Muscle of back (tissue), 11 donors: ENCODE results near the gene KCNK4. TPM values are rescaled to one million over a fixed set of nuclear protein-coding genes. Genes with fewer than 3 reads are reported as not detected.

Source experiments
- DNase-seq, 3 donors: peaks; one replicate each; pipeline versions ENCODE4 v3.0.0 to v3.0.0-alpha.2; 2013
- polyA plus RNA-seq, 10 donors: library from polyadenylated mRNA; unstranded; fragments of 120-200 nt; gene quantifications; one replicate each; pipeline ENCODE4 v1.2.1, GENCODE V29; 2013; ENCODE audit not compliant: insufficient read length in 10 of 10

The KCNK4 gene
- polyA plus RNA-seq, 10 donors = not detected

DNA sequence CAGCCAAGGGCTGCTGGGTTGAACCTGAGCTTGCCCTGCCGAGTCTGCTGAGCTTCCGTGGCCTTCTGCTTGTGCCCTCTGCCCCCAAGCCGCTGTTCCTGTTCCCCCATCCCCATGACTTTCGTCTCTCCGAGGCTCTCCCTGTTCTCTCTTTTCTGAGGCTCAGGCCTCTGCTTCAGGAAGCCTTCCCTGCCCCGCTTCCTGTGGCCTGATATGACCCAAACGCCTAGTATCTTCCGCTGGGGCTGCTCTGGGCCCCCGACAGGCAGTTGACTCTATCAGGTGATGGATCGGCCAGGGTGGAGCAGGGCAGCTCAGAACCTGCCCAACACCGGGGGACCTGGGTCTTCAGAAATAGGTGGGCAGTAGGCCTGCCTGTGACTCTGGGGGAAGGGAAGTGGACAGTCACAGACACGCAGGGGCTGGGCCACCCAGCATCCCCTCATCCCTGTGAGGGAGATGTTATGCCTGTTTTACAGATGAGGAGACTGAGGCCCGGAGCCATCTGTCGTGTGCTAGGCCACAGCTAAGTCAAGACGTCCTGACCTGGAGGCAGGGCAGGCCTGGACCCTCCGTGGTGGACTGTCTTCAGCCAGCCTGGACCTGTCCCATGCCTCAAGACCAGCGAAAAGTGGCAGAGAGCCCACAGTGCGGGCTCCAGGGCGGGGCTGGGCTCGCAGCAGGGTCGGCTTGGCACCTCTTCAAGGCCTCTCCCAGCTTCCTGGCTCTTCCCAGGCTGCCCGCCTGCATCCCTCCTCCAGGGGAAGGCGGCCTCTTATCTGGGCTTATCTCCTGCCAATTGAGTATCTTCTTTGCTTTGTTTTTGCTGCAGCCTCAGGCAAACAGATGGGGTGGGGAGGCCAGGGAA is 22.8 kb upstream of the KCNK4 start:
- peak in 1 of 3 donors; percentile 69 for DNase-seq

- peak in 1 of 3 donors; percentile 72 for DNase-seq
These were observed 22.1 kb upstream of the KCNK4 start for GRCh38 chr11:64268893-64269539.

DNA sequence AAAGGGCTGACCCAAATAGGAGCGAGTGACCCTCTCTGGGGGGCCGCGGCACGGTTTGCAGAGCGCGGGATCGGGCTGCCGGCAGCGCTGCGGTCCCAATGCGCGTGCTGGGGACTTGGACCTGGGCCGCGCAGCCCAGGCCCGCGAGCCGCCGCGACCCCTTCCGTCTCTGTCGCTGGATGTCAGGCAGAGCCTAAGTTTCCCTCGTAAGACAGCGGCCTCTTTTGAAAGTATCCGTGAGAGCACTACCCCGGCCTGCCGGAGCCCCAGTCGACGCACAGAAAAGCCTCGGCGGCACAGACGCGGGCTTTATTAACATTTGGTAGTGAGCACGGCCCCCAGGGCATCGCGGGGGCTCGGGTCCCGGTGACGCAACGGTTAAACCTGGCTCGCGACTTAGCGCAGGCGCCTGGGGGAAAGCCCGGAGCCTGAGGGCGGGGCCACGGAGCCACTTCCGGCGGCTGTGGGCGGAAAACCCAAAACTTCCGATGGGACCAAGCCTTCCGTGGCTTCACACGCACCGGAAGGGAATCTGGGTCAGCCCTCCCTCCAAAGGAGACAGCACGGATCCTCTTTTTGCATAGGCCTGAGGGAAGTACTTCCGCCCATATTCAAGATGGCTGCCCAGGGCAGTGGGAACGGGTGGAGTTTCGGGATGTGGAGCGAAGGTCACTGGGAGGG is 21.4 kb upstream of the KCNK4 start:
- DNase-seq = peak; percentile 99 to 100 (median 100)

DNA sequence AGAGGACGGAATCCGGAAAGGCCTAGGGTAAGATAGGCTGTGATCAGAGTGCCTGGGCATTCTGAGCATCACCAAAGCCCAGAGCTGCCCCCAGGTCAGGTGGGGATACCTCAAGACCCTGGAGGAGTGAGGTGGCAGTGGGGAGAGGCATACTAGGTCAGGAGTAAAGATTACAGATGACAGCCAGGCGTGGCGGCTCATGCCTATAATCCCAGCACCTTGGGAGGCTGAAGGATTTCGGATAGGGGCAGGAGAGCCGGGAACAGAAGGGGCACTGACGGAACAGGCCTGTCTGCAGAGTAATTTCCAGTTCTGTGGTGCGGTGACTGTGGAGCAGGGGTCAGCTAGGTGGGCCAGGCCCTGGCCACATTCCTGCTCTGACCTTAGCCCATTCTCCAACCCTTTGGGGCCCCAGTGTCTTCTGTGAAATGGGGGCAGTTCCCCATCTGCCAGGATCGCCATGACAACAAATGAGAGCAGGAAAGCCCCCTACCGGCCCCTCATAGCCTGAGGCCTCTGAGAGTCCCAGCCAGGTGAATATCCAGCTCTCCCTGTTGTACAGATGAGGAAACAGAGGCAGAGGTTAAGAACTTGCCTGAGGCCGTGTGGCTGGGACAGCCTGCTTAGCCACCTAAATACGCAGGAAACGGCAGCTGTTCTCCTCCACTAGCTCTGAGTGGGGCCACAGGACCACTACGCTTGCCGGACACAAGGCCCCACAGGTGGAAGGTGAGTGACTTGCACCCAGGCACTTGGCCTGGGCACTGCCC is 15.9 kb upstream of the KCNK4 start:
- no peak for DNase-seq

DNA sequence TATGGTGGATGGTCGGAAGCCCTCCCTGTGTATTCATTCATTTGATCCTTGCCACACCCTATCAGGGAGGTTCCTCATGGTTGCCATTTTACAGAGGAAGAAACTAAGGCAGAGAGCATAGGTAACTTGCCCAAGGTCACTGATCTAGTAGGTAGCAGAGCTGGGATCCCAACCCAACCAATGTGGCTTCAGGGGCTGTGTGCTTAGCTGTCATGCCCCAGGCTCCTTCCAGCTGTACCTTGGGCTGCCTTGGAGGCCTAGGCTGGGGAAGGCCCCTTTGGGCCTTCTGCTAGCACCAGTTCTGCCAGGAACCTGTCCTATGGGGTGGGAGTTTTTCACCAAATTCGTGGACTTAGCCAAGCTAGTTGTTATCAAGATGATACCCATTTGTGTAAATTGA is 15.3 kb upstream of the KCNK4 start:
- DNase-seq = no peak

- DNase-seq = no peak
These were observed 14.3 kb upstream of the KCNK4 start for GRCh38 chr11:64276653-64277431.

GRCh38 chr11:64278576-64279190 is 12.4 kb upstream of the KCNK4 start:
- no peak for DNase-seq

- DNase-seq = no peak
These were observed 8.9 kb upstream of the KCNK4 start for GRCh38 chr11:64281957-64282770.

DNA sequence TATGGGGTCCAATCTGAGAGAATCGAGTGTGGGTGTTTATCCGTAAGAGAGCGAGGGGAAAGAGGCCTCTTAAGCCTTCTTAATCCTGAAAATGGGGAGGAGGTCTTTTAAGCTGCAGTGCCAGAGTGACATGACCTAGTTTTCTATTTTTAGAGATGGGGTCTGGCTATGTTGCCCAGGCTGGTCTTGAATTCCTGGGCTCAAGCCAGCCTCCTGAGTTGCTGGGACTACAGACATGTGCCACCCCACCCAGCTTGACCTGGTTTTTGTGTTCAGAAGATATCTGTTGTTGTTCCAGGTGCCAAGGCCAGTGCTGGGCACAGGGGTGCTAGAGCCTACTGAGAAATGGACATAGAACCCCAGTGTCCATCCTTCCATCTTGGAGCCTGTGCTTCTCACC is 8.0 kb upstream of the KCNK4 start:
- DNase-seq = no peak

DNA sequence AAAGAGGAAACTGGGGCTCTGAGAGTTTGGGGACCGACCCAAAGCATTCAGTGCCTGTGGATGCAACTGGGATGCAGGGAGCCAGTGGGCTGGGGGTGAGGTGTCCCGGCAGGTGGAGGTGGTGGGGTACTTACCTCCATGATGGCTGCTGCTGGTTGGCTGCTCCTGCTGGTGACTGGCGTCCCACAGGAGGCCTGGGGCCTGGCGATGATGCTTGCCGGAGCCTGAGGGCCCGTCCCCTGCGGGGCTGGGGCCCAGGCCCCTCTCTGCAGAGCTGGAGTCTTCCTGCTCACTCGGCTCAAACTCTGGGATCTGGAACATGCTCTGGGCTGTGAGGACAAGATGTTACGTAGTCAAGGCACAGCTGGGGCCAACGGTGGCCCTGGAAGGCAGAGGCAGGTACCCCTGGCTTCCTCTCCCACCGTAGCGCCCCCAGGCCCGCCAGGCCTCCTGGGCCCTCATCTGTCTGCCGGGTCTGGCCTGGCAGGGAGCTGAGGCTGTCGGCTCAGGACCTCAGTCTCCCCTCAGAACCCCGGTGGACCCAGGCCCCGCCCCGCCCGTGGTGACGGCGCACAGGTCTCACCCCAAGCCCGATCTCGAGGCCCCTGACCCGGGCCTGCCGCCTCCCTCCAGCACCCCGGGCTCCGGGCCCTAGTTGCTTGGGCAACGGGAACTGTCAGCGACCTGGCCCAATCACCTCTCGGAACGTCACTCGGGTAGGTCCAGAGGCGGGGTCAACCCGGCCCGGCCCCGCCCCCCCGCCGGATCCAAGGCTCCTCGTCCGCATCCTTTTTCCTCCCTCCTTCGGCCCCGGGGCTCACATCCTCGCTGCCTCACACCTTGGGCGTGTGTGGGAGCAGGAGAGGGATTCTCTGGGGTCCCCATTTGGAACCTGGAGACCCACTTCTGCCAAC is 6.8 kb upstream of the KCNK4 start, which contains the start of gene BAD:
Gene BAD (minus strand): TSS at position 618 of the 914 bp plus-strand sequence. CDS start 297 bp downstream, at position 321.
- peak; percentile 94 to 97 (median 94) for DNase-seq

DNA sequence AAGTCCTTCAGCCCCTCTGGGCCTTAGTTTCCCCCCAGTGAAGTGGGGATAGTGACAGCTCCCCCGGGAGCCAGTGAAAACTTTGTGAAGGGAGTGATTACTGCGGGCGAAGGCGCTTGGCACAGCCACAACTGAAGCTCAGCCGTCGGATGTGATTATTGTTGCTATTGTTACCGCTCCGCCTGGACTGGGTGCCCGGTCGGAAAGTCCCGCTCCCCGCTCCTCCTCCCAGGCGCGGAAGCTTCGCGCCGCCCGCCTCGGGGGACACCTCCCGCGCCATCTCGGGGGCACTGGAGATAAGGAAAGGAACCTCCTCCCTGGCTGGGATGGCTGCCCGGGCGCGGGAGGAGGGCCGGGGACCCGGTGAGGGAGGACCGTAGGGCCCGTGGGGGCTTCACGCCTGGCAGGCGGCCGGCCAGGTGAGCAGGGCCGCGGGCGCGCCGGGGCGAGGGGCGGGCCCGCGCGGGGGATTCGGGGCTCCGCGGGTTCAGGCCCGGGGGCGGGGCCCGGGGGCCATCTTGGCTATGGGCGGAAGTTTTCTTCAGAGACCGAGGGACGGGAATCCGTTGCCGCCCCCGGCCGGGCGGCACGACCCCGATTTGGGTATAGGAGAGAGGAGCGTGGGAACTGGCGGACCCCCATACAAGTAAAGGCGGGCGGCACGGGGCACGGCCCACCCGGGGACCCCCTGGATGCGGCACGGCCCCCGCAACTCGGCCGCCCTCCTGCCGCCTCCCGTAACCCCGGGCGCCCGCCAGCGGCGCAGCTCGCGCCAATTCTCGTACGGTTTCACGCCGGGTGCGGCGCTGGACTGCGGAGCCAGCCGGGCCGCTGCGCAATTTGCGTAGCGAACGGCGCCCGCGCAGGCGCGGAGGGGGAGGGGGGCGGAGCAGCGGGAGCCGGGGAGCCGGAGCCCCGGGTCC is 5.9 kb upstream of the KCNK4 start, which contains the start of gene GPR137:
Gene GPR137 (plus strand): TSS at position 887 of the 923 bp plus-strand sequence. CDS start 677 bp downstream, outside the sequence.
- peak; percentile 85 to 98 (median 94) for DNase-seq

DNA sequence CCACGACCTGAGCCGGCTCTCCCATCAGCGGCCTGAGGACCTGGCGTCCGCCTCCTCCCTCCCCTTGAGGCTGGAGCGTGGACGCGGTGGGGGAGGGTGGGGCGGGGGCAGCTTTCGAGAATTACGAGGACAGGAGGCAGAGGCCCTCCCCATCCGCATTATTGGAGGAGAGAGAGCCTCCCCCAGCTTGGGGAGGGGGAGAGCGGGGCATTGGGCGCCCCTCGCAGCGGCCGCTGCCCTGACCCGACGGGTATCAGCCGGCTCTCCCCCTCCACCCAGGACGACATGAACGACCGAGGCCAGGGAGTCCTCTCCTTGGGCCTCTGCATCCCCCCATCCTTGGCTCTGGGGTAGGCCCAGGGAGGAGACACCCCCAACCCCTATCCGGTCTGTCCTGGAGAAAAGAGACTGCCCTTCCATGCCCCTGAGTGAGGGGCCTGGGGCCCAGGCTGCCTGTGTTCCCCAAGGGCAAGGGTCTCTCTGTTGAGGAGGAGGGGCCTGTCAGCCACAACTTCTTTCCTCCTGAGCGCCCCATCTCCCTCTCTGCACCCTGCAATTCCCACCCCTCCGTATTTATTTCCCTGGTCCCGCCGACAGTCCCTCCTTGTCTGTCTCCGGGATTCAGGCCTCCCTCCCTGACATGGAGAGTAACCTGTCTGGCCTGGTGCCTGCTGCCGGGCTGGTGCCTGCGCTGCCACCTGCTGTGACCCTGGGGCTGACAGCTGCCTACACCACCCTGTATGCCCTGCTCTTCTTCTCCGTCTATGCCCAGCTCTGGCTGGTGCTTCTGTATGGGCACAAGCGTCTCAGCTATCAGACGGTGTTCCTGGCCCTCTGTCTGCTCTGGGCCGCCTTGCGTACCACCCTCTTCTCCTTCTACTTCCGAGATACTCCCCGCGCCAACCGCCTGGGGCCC is 5.0 kb upstream of the KCNK4 start:
- DNase-seq = no peak

DNA sequence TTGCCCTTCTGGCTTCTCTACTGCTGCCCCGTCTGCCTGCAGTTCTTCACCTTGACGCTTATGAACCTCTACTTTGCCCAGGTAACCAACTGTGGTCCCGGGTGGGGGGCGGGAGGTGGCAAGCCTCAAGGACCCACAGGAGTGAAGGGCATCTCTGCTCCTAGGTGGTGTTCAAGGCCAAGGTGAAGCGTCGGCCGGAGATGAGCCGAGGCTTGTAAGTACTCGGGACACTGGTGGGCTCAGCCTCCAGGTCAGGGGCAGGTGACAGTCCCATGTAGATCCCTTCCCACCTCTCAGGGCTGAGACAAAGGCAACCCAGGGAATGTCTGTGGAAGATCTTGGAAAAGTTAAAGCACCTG is 4.3 kb upstream of the KCNK4 start:
- no peak for DNase-seq

DNA sequence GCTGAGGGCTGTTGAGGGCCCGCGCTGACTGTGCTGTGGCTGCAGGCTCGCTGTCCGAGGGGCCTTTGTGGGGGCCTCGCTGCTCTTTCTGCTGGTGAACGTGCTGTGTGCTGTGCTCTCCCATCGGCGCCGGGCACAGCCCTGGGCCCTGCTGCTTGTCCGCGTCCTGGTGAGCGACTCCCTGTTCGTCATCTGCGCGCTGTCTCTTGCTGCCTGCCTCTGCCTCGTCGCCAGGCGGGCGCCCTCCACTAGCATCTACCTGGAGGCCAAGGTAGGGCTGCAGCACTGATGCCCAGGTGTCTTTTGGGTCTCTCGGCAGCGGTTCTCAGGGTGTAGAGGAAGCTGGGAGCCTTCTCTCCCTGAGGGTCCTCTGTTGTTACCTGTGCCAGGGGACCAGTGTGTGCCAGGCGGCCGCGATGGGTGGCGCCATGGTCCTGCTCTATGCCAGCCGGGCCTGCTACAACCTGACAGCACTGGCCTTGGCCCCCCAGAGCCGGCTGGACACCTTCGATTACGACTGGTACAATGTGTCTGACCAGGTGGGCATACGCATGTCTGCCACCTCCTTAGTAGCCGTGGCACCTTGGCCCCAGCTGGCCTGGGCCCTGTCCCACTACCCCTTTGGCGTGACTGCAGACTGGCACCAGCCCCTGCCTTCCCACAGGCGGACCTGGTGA is 3.3 kb upstream of the KCNK4 start:
- DNase-seq = no peak

- DNase-seq = no peak
These were observed 2.8 kb upstream of the KCNK4 start for GRCh38 chr11:64288353-64288750.
